SK-MEL-5 (cell line): ENCODE measurements around the gene CRABP1. TPM values are rescaled to one million over a fixed set of nuclear protein-coding genes. Genes with fewer than 3 reads are reported as not detected.

Experiments used
- DNase-seq: peaks from one replicate; pipeline ENCODE4 v3.0.0-alpha.2; 2016; ENCODE audit warnings: low read depth, low spot score
- in situ Hi-C: cut with HindIII; loops from 2 replicates; pipeline ENCODE4 v1.10.0; 2016; ENCODE audit warnings: low sequenced_read_pairs, high pct_unique_total_duplicates, low pct_unique_long_range_greater_than_20kb
- total RNA-seq: library from RNA; depleted of rRNA; stranded (reverse); fragments of >200 nt; shearing (Covaris generic); gene quantifications from 2 replicates; pipeline ENCODE4 v1.2.3, GENCODE V29; 2014

The CRABP1 gene
- total RNA-seq, 1 experiment from 2014 or later: not detected

DNA sequence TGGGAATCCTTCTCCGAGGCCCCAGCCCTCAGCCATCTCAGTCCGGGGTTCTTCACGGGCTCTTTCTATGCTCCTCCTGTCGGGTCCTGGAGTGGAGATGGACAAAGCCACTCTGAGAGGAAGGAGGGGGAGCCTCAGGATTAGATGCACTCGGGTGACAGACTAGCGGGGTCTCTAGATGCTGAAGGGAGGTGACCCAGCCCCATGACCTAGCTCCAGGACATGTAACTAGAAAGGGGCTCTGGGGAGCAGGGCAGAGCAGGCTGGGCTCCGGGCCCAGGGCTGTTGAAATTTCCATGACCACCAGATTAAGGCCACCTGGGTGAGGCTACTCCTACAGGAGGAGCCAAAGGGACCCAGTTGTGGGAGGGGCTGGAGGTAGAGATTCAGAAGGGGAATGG is 26.0 kb upstream of the CRABP1 start:
- no peak for DNase-seq
- in situ Hi-C loops: no loop called here

DNA sequence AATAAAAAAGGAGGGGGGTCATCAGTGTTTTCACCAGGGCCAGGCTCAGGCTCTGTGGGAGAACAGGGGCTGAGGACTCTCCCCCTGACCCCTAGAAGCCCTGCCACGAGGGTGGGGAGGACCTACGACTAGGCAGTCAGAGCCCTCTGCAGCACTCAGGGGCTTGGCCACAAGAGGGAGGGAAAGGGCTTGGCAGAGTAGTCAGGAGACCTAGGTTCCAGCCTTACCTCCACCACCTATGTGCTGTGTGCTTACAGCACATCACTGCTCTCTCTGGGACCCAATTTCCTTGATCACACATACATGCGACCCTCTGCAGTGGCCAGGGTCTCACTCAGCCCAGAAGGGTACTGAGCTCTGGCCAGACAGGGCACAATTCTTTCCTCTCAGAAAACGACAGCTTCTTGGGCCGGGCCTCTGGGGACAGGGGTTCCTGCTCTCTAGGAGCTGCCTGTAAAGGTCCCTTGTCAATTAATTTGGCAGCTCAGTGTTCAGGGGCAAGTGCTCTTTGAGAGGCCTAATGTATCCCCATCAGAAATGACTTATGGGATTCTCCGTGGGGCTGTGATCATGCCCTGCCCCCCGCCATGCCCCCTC is 24.4 kb upstream of the CRABP1 start:
- DNase-seq: peak; percentile 51
- in situ Hi-C loops: no loop called here

DNA sequence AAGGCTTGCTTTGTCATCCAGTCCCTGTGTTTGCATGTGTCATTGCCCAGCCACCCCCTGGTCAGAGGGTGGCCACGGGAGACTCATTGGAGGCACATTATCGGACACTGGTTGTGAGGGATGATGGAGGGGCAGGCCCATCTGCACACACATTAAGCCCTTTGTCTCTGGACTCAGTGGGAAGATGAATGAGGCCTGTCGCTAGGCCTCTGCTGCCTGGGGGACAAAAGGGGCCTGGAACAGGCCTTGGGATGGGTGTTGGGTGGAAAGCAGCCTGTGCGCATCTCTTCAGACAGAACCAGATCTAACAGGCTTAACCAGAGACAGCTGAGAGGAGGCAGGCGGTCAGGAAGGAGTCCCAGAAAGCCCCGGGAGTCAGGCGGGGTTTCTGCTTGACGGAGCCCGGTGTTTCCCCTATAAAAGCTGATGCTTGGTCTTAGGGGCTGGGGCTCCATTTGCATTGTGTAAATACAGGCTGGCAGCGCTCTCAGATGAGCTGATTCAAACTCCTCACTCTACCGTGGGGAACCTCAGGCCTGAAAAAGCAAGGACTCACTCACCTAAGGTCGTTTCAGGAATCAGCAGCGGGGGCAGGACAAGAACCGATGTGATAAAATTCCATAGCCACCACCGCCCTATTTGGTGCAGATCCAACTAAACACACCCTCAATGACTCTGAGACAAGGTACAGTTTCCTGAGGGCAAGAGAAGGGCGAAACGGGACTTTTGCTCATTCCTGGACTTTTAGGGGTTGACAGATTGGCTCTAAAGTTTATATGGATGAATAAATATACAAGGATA is 23.7 kb upstream of the CRABP1 start:
- in situ Hi-C loops: no loop called here
- no peak for DNase-seq

DNA sequence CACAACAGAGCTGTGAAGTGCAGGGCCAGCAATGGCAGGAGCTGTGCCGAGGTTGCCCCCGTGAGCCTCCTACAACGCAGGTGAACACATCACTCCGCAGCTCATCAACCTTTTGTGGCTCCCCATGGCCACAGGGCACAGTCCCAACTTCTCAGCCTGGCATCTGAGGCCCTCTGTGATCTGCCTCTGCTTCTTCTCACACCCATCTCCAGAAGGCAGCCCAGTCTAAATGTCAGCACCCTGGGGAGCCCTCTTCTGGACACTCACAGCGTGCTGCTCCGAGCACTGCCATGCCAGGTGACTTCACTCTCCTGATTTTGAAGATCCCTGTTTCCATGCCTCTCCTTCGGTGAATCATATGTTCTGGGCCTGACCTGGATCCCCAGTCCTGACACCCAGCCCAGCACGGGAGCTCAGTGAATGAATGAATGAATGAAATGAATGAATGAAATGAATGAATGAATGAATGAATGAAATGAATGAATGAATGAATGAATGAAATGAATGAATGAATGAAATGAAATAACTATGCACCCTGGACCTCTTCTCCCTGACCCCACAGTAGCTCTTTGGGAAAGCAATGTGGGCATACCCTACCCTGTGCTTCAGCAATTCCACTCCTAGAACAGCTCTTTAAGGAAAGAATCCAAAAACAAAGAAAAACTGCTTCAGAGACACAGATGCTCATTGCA is 22.9 kb upstream of the CRABP1 start:
- DNase-seq: peak; percentile 61
- in situ Hi-C loops: no loop called here

DNA sequence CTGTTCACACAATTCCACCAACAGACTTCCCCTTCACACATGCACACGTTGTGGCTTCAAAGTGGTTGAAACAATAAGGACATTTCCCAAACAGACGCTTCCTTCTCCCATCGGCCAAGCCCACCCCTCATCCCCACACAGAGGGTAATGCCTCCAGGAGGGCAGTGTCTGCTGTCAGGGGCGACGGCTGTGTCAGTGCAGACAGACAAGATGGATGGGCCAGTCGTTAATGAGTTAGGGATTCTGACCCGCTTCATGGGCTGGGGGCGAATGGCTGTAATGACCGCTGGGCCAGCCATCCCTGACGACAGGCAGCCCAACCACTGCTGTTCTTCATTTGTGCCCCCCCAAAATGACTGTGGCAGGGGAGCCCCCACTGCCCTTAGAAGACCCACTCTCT is 20.6 kb upstream of the CRABP1 start:
- in situ Hi-C loops: no loop called here
- DNase-seq: no peak

DNA sequence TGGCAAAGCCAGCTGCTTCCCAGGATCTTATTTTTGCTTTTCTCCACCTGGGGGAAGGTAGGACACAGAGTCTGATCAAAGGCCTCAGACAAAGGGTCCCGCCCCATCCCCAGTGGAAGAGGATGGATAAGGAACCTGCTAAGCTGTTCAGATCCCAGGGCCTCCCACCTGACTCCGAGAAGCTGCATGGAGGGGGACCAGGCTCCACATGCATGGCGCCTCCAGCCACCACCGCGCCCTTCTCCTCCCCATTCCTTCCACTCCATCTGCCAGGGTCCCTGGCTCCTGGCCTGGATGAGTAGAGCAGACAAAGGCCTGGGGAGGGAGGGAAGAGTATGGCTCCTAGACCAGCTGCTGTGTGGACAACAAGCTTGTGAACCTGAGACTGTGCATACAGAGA is 20.0 kb upstream of the CRABP1 start:
- no peak for DNase-seq
- in situ Hi-C loops: no loop called here

DNA sequence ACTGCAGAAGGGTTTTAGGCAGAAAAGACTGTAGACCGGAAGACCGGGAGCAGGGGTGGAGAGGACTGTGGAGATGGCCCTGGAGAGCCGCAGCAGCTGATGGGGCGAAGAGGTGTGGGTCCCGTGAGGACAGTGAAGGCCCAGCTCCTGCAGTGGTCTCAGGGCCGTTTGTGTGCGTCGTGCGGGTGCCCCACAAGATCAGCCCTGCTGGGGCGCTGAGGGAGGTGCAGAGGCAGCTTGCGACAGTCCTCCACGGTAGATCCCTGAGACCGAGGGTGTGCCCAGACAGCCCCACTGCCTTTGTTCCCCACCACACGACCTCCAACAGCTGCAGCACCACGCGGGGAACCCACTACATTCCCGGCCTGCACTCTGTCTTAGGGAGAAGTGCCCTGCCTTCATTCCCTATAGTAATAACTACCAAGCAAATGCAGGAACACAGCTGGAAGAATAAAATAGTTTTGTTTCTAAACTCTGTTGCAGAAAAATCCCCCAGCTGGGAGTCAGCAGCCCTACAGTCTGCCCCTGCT is 19.0 kb upstream of the CRABP1 start:
- in situ Hi-C loops: no loop called here
- no peak for DNase-seq

DNA sequence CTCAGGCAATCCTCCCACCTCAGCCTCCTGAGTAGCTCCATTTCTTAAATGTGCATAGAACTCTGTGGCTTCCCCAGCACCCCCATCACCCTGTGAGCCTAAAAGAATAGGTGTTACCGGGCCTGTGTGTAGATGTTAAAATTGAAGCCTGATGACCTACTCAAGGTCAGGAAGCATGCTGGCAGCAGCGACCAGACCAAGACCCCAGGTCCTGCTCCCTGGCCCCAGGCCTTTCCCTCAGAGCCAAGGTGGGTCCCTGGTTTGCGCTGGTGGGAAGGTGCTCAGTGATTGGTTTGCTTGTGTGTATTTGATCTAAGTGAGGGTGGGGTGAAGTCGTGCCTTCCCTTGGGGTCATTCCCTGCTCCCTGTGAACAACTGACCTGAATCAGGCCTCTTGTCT is 18.4 kb upstream of the CRABP1 start:
- no peak for DNase-seq
- in situ Hi-C loops: no loop called here

DNA sequence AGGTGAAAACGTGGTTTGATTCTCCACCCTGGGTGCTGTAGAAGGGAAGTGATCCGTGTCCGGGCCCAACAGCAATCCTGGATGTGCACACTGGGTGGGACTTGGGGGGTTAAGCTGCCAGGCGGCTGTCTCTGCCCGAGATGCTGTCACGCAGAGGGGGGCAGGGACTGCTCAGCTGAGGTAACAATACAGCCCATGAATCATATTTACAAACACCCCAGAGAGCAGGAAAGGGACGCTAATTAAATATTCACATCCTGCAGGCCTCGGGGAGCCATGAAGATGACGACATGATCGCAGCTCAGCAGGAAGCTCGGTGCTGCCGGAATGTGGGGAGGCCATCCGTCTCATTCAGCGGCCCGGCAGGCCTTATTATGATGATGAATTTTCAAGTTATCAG is 17.9 kb upstream of the CRABP1 start:
- in situ Hi-C loops: no loop called here
- DNase-seq: no peak

DNA sequence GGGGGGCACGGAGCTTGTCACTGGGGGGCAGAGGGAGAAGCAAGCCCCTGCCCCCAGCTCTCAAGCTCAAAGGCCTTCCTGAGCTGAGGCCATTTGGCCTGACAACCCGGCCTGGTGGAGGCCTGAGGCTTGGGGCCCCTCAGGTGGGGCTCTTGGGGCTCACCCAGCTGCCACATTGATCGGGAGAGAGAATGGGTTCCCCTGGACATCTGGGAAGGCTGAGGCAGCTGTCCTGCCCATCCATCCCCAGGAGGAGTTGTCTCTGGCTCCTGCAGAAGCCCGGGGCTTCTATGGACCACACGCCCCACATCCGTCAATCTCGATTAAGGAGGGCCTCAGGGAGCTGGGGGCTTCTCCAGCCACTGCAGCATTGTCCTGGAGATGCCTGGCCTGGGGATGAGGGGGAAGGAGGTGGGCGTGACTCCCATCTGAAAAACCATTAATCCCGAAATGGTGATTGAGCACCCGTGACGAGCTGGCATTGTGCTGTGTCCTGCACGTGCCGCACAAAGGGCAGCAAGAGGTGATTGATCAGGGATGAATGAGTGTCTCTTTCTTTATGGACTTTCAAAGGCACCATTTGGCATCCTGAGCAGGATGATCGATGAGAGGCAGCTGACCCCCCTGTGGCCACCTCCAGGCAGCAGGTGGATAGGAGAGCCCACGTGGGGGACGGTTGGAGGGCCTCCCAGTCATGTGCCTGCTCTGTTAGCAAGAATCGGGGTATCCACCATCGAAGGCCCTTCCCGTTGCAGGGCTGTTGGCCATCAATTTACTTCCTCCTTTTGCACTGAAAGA is 17.2 kb upstream of the CRABP1 start:
- no peak for DNase-seq
- in situ Hi-C loops: no loop called here

DNA sequence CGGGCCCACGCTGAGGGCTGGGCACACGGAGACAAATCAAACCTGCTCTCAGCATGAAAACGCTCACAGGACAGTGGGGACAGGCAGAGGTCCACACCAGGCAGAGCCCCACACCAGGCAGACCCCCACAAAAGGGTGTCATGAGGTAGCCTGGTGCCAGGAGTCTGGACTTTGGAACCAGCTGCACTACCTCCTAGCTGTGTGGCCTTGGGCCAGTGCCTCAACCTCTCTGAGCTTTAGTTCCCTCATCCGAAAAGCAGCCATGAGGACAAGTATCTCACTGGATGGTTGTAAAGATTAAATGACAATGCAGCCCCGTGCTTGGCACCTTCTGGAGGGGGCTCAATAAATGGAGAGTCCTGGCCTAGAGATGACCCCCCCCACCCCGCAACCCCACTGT is 16.5 kb upstream of the CRABP1 start:
- in situ Hi-C loops: no loop called here
- DNase-seq: no peak

DNA sequence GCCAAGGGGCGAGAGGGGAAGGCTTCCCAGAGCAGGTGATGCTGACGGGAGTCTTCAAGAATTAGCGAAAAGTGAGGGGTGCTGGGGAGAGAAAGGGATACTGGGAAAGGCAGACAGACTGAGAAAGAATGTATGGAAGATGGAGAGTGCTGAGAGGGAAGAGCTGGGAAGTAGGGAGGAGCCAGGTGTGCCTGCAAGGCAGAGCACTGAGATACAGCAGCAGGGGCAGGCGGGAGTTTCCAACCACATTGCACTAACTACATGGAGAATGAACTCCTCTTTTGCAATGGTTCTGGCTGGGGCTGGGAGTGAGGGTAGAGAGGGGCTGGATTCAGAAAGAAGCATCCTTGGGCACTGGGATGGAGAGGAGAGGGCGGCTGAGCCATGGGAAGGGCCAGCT is 16.0 kb upstream of the CRABP1 start:
- DNase-seq: no peak
- in situ Hi-C loops: no loop called here

DNA sequence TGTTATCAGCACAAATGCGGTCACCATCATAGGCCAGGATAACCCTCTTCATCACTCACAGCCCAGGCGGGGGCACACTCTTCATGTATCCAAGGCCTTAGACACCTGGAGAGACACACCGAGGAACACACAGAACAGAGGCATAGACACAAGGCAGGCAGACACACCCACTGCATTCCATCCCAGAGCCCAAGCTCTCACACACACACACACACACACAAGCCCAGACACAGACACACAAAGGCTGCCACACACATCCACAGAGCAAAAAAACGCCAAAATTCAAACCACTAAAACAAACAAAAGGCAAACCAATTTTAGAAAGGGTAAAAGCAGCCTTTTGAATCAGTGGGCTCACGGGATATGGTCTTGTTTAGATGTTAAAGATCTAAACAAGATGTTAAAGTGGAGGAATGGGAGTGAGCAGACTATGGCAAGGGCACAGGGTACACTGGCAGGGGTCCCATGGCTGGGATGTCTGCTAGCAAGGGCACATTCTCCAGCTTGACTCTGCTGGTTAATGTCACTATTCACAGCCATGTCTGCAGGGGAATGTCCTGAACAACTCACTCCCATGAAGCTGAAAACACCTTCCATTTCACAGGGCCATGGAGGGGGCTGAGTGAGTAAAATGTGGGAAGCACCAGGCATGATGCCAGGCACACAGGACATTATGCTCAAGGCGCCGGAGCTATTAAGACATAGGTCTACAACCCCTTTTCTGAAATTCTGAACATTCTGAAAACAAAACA is 14.9 kb upstream of the CRABP1 start:
- no peak for DNase-seq
- in situ Hi-C loops: no loop called here

DNA sequence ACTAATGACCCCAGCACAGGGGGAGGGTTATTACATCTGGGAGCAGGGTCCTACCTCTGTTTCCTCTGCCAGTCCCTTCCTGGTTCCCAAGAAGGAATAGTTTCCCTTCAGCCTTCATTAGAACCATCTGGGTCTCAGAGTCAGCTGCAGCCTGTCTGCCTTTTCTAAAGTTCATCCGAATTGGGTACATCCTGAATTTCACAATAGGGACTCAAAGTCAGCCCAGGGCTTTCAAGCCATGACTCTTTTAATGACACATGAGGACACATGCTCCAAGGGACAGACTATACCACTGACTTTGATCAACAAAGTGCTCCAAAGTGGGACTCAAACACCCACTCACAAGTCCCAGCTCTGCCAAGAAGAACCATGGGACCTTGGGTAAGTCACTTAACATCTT is 12.7 kb upstream of the CRABP1 start:
- DNase-seq: no peak
- in situ Hi-C loops: no loop called here

DNA sequence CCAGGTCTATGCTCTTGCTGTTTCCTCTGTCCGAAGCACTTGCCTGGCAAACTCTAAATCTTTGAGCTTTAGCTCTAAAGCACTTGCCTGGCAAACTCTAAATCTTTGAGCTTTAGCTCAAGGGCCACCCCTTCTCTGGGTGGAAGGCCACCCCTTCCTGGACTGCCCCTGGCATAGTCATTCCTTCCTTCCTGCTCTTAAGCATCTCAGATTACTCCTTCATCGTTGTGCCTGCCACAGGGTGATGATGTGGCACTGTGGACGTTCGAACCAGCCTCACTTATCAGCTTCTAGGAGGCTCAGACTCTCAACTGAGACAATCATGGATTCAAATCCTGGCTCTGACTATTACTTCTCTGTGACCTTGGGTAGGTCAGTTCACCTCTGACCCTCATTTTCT is 10.5 kb upstream of the CRABP1 start:
- in situ Hi-C loops: no loop called here

DNA sequence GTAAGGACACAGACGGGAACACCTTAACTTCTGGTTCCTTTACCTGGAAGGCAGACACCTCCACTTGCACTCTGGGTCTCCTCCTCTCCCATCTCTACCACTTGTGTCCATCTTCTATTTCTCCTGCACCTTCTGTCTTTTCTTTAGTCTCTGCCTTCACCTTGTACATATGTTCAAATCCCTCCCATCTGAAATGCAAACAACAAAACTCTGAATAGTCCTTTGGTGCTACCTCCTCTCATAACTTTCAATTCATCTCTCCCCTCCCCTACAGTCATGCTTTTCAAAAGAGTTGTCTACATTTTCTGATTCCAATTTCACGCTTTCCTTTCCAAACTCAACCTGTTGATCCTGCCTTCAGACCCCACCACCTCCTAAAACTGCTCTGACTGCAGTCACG is 5.3 kb upstream of the CRABP1 start:
- in situ Hi-C loops: no loop called here
- no peak for DNase-seq

More for the DNA sequence above, 10.5 kb upstream of the CRABP1 start:
- DNase-seq: no peak

DNA sequence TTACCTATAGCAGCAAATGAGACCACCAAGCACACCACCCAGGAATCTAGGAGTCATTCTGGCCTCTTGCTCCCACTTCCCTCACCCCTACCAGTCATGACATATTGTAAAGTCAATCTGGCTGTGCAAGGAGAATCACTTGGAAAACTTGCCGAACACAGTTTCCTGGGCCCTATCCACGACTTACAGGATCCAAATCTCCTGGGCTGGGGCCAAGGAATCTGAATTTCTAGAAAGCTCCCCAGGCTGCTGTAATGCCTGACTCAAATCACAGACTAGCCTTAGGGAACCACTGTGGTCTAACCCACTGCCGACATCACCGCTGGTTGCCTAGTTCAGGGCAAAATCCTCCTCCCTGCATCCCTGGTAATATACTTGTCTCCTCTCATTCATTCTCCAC is 4.2 kb upstream of the CRABP1 start:
- in situ Hi-C loops: no loop called here

More for the DNA sequence above, 4.2 kb upstream of the CRABP1 start:
- no peak for DNase-seq
